OCI-LY7 (cell line): ENCODE measurements around the gene SPOCK1. TPM values are rescaled to one million over a fixed set of nuclear protein-coding genes. Genes with fewer than 3 reads are reported as not detected.

Experiments used
- BruUV-seq: library from RNA; stranded (reverse); fragments of 400-500 nt; replicated peaks from 2 replicates; lab custom pipeline; 2021; lab: Mats Ljungman, UMichigan
- CTCF ChIA-PET: fragments of 300-600 bp; sonication (Branson Sonifier 250); formaldehyde crosslinking; loops from one replicate; lab custom pipeline; 2022; ENCODE audit warnings: antibody characterized with exemption; ENCODE audit not compliant: unreplicated experiment; lab: Charles Lee
- POLR2A ChIA-PET: fragments of 300-600 bp; sonication (Branson Sonifier 250); formaldehyde crosslinking; loops from one replicate; lab custom pipeline; 2022; ENCODE audit warnings: antibody characterized with exemption; lab: Charles Lee
- DNase-seq: peaks from one replicate; pipeline ENCODE4 v3.0.0-alpha.2; 2015; ENCODE audit warnings: low spot score
- H2AFZ ChIP-seq: fragments of 200-600 bp; sonication (generic), shearing (Covaris generic); 2 replicates; pipeline ENCODE4 v1.6.1; 2014; ENCODE audit warnings: mild to moderate bottlenecking, antibody characterized with exemption, low read length, moderate library complexity
- H3K27ac ChIP-seq: fragments of 200-600 bp; sonication (generic); 2 replicates; pipeline ENCODE4 v1.5.1; 2014; ENCODE audit warnings: mixed run types, low read depth, mild to moderate bottlenecking, moderate library complexity, low read length, inconsistent platforms; ENCODE audit not compliant: poor library complexity, severe bottlenecking
- H3K36me3 ChIP-seq: fragments of 200-600 bp; sonication (generic); 2 replicates; pipeline ENCODE4 v1.6.1; 2014; ENCODE audit warnings: mild to moderate bottlenecking, antibody characterized with exemption, low read length, moderate library complexity, mixed read lengths; ENCODE audit not compliant: insufficient read depth
- H3K4me1 ChIP-seq: fragments of 200-600 bp; sonication (generic); 2 replicates; pipeline ENCODE4 v1.5.1; 2014; ENCODE audit warnings: mild to moderate bottlenecking, low read length; ENCODE audit not compliant: insufficient read depth, poor library complexity, severe bottlenecking
- H3K4me2 ChIP-seq: fragments of 200-600 bp; sonication (generic); 2 replicates; pipeline ENCODE4 v1.6.1; 2014; ENCODE audit warnings: mild to moderate bottlenecking, low read length
- H3K4me3 ChIP-seq: fragments of 200-600 bp; sonication (generic); 2 replicates; pipeline ENCODE4 v1.5.1; 2014; ENCODE audit warnings: mild to moderate bottlenecking, low read depth, low read length; ENCODE audit not compliant: poor library complexity, severe bottlenecking
- H3K79me2 ChIP-seq: fragments of 200-600 bp; sonication (generic); 2 replicates; pipeline ENCODE4 v1.6.1; 2016; ENCODE audit warnings: low read depth, mild to moderate bottlenecking, low read length, moderate library complexity, mixed read lengths; ENCODE audit not compliant: insufficient read depth
- H3K9me2 ChIP-seq: fragments of 200-600 bp; sonication (generic); 2 replicates; pipeline ENCODE4 v1.6.1; 2016; ENCODE audit warnings: mild to moderate bottlenecking, low read length, mixed read lengths; ENCODE audit not compliant: insufficient read depth
- H3K9me3 ChIP-seq: fragments of 200-600 bp; sonication (generic); 2 replicates; pipeline ENCODE4 v1.6.1; 2014; ENCODE audit warnings: mild to moderate bottlenecking, mixed run types, low read length, mixed read lengths
- H4K20me1 ChIP-seq: fragments of 200-600 bp; sonication (generic); 2 replicates; pipeline ENCODE4 v1.6.1; 2014; ENCODE audit warnings: mild to moderate bottlenecking, antibody characterized with exemption, low read length, moderate library complexity, mixed read lengths; ENCODE audit not compliant: insufficient read depth
- CTCF ChIP-seq: fragments of 200-600 bp; sonication (generic); conservative IDR thresholded peaks from 2 replicates; pipeline ENCODE4 v1.5.1; 2014; ENCODE audit warnings: mild to moderate bottlenecking, antibody characterized with exemption, low read length, moderate library complexity, mixed read lengths
- EZH2phosphoT487 ChIP-seq: fragments of 200-600 bp; sonication (generic); IDR thresholded peaks from 2 replicates; pipeline ENCODE4 v1.6.1; 2018; ENCODE audit warnings: low read depth, borderline replicate concordance, mild to moderate bottlenecking, mixed run types, antibody characterized with exemption, low read length, moderate library complexity, mixed read lengths
- intact Hi-C: fragments of 100-400 bp; cut with micrococcal nuclease; formaldehyde crosslinking; loops from one replicate; pipeline ENCODE4 v1.10.0; 2022; ENCODE audit not compliant: unreplicated experiment
- total RNA-seq, 2 experiments: library from RNA; depleted of rRNA in 1 of 2; stranded (reverse); fragments of >200 nt in 1 of 2; shearing (Covaris generic) in 1 of 2; gene quantifications; 2 replicates each; pipeline ENCODE4 v1.2.3, GENCODE V29; 2014 to 2022

Gene SPOCK1
- total RNA-seq, 2 experiments from 2014 or later, result 0.29 to 1.5 TPM

DNA sequence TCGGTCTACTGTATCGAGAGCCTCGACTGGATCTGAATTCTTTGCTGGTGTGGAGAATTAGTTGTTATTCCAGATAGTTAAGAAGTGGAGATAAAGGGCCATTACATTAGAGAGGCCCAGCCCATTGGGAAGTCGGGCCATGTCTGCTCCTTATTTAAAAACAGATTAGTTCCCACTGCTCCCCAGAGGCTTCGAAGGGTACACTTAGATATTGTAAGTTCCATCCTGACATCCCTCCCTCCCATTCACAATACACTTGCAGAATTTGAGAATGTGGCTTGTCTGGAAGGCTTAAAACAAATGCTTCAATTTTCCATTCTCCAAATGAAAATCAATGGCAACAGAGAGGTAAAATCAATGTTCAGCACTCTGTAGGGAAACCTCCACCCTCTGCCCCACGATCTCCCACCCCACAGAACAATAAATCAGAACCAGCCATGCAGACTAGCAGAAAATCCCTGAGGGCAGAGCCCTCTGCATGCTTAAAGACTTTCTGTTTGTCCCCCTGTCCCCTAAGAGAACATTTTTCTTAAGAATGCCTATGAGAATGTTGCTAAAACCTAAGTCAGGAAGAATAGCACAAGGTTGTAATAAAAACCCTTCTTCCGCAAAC is 364.1 kb downstream of the SPOCK1 start:
- intact Hi-C loops, result no loop called here
- TF ChIP-seq EZH2phosphoT487 (no peak), CTCF (no peak)
- Histone ChIP-seq H3K4me1 (peaks cover 11% of the 10 kb centered on the region), H3K4me3 (no peak overlapping the region), H3K9me2 (no peaks in the 10 kb centered on the region), H3K4me2 (no peak overlapping the region), H3K9me3 (no peaks in the 10 kb centered on the region), H3K79me2 (no peaks in the 10 kb centered on the region), H3K36me3 (no peaks in the 10 kb centered on the region), H3K27ac (no peak overlapping the region), H2AFZ (no peak overlapping the region), H4K20me1 (no peaks in the 10 kb centered on the region)
- ChIA-PET CTCF (no interaction called here), POLR2A (no interaction called here)
- BruUV-seq, result no TSS peak
- no peak for DNase-seq

- Histone ChIP-seq H3K9me2 (no peaks in the 10 kb centered on the region), H3K4me3 (no peak overlapping the region), H3K4me1 (peaks cover 4% of the 10 kb centered on the region), H3K79me2 (no peaks in the 10 kb centered on the region), H2AFZ (no peak overlapping the region), H3K4me2 (no peak overlapping the region), H3K36me3 (no peaks in the 10 kb centered on the region; the same call in 1 of the 2 replicates), H3K27ac (no peak overlapping the region), H4K20me1 (no peaks in the 10 kb centered on the region), H3K9me3 (0 out of 2 replicates have a peak, but pooled peaks cover 6% of the 10 kb centered on the region)
- ChIA-PET POLR2A (interaction anchor here (1.0 kb wide), 1 partner anchor 15 kb away, joined by 4 read pairs; no protein-coding TSS in a partner anchor), CTCF (interaction anchor here (0.5 kb wide), 1 partner anchor 18 kb away, joined by 3 read pairs; no protein-coding TSS in a partner anchor)
- no peak for DNase-seq
- BruUV-seq, result no TSS peak
- intact Hi-C loops, result no loop called here
- TF ChIP-seq EZH2phosphoT487 (no peak), CTCF (no peak)
Observed at GRCh38 chr5:137129886-137130680, 369.0 kb downstream of the SPOCK1 start.
